GM19452 (cell line): Measurements from ENCODE around the gene USB1.

ENCODE experiments used
- ATAC-seq: cut with Tn5 transposase; IDR thresholded peaks from one replicate; pipeline ENCODE4 v1.9.1; 2021; ENCODE audit not compliant: unreplicated experiment

The USB1 gene

DNA sequence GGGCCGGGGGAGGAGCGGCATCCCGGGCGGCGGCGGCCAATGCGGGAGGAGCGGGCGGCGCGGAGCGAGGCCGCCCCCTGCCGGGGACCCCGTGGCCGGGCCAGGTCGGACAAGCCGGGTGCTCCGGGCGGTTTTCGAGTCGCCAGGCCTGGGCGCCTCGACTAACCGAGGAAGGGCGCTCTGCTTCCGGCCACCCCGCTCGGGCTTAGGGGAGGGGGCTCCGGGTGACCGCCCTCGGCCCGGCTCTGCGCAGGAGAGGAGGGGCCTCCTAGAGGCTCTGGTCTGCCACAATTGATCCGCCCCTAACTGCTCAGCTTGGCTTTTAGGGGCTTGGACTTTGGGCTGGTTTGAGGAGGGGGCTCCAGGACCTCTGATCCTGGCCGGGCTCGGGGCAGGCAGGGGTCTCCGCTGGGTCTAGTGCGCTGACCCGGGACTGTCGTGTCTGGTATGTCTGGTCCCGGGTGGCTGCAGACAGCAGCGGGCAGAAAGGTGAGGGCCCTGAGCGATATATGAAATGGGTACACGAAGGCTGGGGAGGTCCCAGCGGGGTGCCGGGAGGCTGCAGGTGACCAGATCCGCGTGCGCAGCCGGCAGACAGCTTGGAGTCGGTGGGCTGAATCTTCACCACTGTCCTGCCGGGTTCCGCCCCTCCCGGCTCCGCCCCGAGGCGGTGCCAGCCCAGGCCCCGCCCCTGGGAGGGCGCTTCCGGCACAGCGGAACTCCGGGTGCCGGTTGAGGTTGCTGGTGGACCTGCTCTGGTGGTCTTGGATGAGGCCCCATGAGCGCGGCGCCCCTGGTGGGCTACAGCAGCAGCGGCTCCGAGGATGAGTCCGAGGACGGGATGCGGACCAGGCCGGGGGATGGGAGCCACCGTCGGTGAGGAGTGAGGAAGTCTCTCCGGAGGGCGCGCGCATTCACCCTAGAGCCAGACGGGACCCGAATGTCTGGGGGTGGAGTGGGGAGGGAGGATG lies at the start of gene USB1:
Gene USB1, plus strand, starts transcription at position 702 of the 971 bp plus-strand sequence. Its CDS starts 77 bp downstream, at position 779.
- peak; percentile 77 for ATAC-seq

DNA sequence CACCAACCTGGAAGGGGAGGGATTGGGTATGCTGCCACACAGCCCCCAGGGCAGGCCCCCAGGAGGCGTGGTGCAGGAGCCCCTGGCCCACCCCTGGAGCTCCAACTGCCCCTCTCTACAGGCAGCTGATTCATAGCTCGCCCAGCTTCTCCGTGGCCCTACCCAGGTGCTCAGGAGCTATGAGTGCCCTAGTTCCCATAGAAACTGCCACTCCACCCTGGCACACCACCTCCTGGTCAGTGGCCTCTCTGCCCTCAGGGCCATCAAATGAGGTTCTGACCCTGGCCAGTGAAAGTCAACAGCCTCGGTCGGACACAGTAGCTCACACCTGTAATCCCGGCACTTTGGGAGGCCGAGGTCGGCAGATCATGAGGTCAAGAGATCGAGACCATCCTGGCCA lies 48.3 kb upstream of the USB1 start:
- ATAC-seq = no peak

- ATAC-seq = no peak
Observed at GRCh38 chr16:57953857-57954256, 47.4 kb upstream of the USB1 start.

DNA sequence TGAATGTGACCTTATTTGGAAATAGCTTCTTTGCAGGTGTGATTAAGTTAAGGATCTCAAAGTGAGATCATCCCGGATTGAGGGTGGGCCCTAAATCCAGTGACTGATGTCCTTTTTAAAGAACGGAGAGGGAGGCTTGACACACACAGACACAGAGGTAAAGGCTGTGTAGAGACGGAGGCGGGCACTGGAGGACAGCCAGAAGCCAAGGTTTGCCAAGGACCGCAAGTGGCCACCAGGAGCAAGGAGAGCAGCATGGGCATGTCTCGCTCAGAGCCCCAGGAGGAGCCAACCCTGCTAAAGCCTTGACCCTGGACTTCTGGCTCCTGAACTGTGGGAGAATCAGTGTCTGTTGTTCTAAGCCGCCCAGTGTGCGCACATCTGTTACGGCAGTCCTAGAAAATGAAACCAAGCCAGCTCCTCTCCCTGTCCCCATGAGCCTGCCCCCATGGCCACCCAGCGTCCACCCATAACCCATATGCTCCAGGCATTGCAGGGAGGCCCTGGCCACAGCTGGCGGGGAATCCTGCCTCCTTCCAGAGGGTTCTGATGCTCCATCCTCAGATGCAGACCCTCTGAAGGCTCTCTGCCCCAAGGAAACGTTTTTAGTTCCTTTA lies 45.5 kb upstream of the USB1 start:
- ATAC-seq = no peak

GRCh38 chr16:57956270-57956808 lies 44.9 kb upstream of the USB1 start:
- no peak for ATAC-seq

DNA sequence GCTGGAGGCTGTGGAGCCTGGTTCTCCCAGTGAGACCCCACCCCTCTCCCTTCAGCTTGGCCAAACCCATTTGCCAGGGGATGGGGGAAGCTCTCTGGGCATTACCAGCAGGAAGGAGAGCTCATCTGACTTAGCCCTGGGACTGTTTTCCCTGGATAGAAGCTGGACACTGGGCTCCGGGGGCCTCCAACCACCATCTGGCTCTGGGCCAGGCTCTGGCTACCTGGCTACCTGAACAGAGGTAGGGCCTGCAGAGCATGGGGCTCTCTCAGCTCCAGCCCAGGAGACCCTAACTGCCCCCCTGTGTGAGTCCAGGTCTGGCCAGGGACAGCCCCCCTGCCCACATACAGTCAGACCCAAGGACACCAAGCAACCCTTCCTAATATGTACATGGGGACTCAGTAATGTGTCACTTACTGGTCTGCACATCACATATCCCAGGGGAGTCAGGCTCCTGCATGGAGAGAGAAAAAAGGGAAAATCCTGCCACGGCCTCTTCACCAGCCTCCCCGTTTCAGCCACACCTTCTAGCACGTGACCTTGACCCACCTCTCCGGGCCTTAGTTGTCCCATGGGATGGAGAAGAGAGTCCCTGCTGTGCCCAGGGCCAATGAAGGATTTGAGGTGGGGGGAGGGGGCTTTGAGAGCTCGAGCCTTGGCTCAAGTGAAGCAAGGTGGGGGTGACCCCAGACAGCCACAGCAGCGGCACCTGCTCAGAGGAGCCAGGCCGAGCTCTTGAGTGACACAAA lies 44.1 kb upstream of the USB1 start:
- no peak for ATAC-seq

DNA sequence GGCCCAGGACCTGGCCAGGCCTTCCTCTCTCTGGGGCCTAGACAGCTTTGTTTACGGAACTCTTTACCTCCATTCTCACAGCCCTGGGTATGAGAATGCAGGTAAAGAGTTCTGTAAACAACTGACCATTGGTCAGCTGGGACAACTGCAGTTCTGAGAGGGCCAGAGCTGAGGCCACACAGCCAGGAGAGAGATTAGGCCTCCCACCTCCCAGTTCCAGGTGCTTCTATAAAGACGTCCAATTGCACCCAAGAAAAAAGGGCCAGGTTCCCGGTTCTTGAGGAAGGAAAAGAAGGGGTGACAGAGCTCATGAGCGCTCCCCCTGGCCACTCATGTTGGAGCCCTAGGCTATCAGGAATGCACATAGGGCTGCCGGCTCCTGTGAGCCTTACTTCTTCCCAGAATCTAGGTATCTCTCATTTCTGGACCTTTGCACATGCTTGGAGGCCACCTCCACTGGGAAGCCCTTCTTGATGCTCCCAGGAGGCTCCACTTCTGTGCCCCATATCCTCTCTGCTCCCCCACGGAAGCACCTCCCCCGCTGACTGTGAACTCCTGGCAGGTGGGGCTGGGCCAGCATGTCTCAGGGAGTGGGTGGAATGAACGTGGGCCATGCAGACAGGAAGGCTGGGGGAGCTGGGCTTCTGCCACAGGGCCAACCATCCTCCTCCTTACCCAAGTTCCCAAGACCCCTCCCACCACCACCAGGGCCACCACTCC lies 43.4 kb upstream of the USB1 start:
- ATAC-seq = no peak

- no peak for ATAC-seq
Observed at GRCh38 chr16:57958544-57958943, 42.7 kb upstream of the USB1 start.

GRCh38 chr16:57959121-57959520 lies 42.1 kb upstream of the USB1 start:
- ATAC-seq = no peak

DNA sequence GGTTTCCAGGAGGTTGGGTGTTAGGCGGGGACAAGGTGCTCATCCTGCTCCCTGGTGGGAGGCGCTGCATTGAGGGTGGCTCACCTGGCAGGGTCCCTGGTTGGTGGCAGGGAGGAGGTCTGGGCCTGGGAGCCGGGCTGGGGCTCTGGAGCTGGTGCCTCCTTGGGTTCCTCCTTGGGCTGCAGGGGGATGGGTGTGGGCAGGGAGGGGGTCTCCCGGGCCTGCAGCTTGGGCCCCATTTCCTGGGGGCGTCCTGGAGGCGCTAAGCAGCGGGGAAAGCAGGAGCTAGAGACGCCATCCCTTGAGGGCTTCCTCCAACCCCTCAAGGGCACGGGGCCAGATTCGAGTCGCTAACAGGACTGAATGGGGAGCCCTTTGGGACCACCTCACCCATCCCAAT lies 41.4 kb upstream of the USB1 start:
- no peak for ATAC-seq

GRCh38 chr16:57960310-57960709 lies 40.9 kb upstream of the USB1 start:
- ATAC-seq = no peak

- no peak for ATAC-seq
Observed at GRCh38 chr16:57960826-57961472, 40.3 kb upstream of the USB1 start.

DNA sequence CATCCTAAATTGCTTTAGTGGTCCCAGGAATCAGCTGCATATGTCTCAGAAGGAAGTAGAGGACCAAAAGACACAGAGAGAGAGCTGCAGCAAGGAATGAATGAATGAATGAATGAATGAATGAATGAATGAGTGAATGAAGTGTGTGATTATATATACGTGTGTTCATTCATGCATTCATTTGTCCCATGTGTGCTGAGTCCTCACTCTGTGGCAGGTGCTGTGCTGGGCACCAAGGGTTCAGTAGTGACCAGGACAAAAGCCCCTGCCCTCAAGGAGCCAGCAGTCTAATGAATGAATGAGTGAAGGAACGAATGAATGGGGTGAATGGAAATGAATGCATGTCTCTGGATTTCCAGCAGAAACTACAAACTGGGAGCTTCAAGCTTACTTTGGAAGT lies 39.7 kb upstream of the USB1 start:
- no peak for ATAC-seq

GRCh38 chr16:57962046-57962445 lies 39.2 kb upstream of the USB1 start:
- ATAC-seq = no peak

DNA sequence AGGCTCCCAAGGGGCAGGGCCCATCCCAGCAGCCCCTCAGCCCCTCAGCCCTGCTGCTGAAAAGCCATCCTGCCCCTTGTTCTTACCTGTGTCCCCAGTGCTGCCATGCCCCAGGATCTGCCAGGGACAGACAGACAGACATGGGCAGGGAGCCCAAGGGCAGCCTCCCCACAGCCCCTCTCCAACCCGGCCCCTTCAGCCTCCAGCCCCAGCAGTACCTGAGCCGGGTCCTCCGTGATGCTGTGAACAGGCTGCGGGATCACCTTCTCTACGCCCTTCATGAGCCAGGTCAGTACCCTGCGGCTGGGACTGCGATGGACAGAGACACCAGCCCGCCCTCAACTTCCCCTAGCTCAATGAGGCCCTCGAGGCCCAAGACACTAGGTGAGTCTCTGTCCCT lies 38.5 kb upstream of the USB1 start:
- no peak for ATAC-seq

DNA sequence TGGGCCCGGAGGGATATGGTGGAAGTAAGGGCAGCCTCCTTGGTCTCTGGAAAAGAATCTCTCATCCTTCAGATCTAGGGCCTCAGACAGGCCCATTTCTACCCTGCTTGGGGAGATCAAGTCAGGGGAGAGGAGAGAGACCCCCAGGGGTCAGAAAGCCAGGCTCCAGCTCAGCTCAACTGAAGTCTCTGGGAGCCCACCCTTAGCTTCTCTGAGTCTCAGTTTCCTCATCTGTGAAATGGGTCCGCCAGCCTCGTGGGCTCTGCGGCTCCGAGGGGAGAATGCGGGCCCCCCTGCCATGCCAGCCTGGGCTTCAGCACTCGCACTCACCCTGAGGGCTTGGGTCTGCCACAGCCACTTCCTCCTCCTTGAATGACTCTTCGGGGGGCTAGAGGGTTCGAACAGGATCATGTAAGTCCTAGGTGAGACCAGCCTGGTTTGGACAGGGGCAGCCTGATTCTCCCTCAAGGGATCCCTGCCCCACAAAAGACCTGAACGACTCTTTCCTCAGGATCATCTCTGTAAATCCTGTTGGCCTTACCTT lies 37.0 kb upstream of the USB1 start:
- no peak for ATAC-seq

DNA sequence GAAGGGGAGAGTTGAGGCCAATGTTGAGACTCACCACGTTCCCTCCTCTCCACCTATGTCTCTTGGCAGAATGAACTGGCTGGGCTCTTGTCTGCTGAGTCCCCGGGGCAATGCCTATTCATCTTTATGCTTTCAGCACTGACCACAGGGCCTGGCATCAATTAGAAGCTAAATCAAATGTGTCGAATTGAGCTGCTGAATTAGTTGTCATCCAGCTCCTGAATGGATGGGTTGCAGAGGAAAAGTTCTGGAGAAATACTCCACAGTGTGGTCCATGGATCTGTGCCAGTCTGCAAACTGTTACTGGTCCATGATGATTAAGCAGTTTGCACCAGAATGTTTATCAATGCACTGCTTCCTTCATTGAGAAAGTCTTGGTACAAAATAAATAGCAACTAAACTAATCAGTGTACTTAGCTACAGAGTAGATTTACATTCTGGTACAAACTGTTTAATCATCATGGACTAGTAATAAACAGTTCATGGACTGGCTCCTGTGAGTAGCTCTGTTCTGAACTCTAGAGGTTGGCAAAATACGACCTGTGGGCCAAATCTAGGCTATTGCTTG lies 34.9 kb upstream of the USB1 start:
- no peak for ATAC-seq

DNA sequence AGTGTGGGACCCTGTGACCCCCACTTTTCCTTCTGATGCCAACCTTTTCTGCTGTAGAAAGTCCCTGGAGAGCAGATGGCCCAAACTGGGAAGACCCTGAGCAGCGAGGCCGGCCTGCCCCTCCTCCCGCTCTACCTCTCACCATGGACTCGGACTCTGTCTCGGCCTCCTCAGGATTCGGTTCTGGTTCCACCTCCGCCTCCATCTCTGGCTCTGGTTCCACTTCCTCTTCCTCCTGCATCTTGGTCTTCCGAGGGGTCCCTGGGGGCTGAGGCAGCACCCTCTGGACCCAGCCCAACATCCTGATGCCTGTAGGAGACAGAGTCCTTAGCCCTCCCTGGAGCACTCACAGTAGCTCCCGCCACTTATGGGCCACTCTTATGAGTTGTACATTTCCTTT lies 34.2 kb upstream of the USB1 start:
- ATAC-seq = no peak

- ATAC-seq = no peak
Observed at GRCh38 chr16:57967916-57968315, 33.3 kb upstream of the USB1 start.
